Spleen (tissue), 11 donors: ENCODE measurements around the gene KLHDC8A. TPM values are rescaled to one million over a fixed set of nuclear protein-coding genes. Genes with fewer than 3 reads are reported as not detected.
"Not testable (repeated sequence)": the region's sequence is repeated elsewhere in the genome, so short reads cannot be mapped to it uniquely, and the experiment has no call there.

Experiments used
- DNase-seq: peaks from one replicate; pipeline ENCODE4 v3.0.0-alpha.2; 2020
- H3K27ac ChIP-seq, 8 donors: fragments of 200-600 bp; sonication (generic) in 7 of 8; 1 replicate in 4 of 8; 2 replicates in 4 of 8; pipeline versions ENCODE4 v1.5.0 to v1.8.0; 2016 to 2021; ENCODE audit warnings: inconsistent platforms in 4 of 8, mild to moderate bottlenecking in 4 of 8, moderate library complexity in 1 of 8
- H3K27me3 ChIP-seq, 7 donors: fragments of 200-600 bp; sonication (generic) in 6 of 7; replicated peaks in 1 of 7; 1 replicate in 4 of 7; 2 replicates in 3 of 7; pipeline versions ENCODE4 v1.5.0 to v1.8.0; 2016 to 2021; ENCODE audit warnings: inconsistent platforms in 3 of 7, mild to moderate bottlenecking in 1 of 7
- H3K36me3 ChIP-seq, 6 donors: fragments of 200-600 bp; sonication (generic) in 5 of 6; 1 replicate in 4 of 6; 2 replicates in 2 of 6; pipeline versions ENCODE4 v1.5.0 to v1.8.0; 2016 to 2021; ENCODE audit warnings: inconsistent platforms in 2 of 6
- H3K4me1 ChIP-seq, 6 donors: fragments of 200-600 bp; sonication (generic) in 5 of 6; 1 replicate in 3 of 6; 2 replicates in 3 of 6; pipeline versions ENCODE4 v1.5.0 to v1.8.0; 2016 to 2021; ENCODE audit warnings: inconsistent platforms in 3 of 6
- H3K4me3 ChIP-seq, 8 donors: fragments of 200-600 bp; sonication (generic) in 7 of 8; 1 replicate in 4 of 8; 2 replicates in 4 of 8; pipeline versions ENCODE4 v1.5.0 to v1.8.0; 2016 to 2021; ENCODE audit warnings: inconsistent platforms in 4 of 8, mild to moderate bottlenecking in 4 of 8, moderate library complexity in 2 of 8
- H3K9me3 ChIP-seq, 8 donors: fragments of 200-600 bp; sonication (generic) in 7 of 8; 1 replicate in 4 of 8; 2 replicates in 4 of 8; pipeline versions ENCODE4 v1.5.0 to v1.8.0; 2016 to 2021; ENCODE audit warnings: inconsistent platforms in 4 of 8
- POLR2A ChIP-seq, 3 donors: fragments of 450-650 bp; IDR thresholded peaks; one replicate each; pipeline ENCODE4 v1.5.1; 2017; ENCODE audit warnings: antibody characterized with exemption in 3 of 3, mild to moderate bottlenecking in 1 of 3
- POLR2AphosphoS5 ChIP-seq, 3 donors: sonication (generic); formaldehyde crosslinking; IDR thresholded peaks; one replicate each; pipeline ENCODE4 v1.5.1; 2017; ENCODE audit warnings: antibody characterized with exemption in 3 of 3
- WGBS, 5 donors: extraction: QIAGEN DNeasy Blood & Tissue Kit in 3 of 5; methylation state at CpG; one replicate each; pipeline versions ENCODE4 v1.1.5 to v1.1.7; 2013 to 2018; 5-methylcytosine and 5-hydroxymethylcytosine counted together
- intact Hi-C: fragments of 100-400 bp; cut with DNase I; formaldehyde crosslinking; loops from one replicate; pipeline ENCODE4 v1.15.0; 2023; ENCODE audit warnings: low total_unique reads
- polyA plus RNA-seq, 3 donors: library from polyadenylated mRNA; stranded (reverse); fragments of 200-250 nt; gene quantifications; one replicate each; pipeline ENCODE4 v1.2.1, GENCODE V29; 2013
- total RNA-seq, 7 donors: library from RNA; depleted of rRNA in 3 of 7; stranded (reverse); fragments of >200 nt in 3 of 7; fragmentation: NEBNext Ultra II Directional in 4 of 7; extraction: Animal tissue kit (Norgen Biotek cat#: 25700) in 4 of 7; gene quantifications; one replicate each; pipeline versions ENCODE4 v1.1.0 to v1.2.1, GENCODE V29; 2016 to 2021
- TF ChIP-seq, protein P1 (sequence below), 11 experiments: fragments of 200-600 bp in 7 of 11; fragments of 450-650 bp in 4 of 11; sonication (generic) in 4 of 11; IDR thresholded peaks in 8 of 11; conservative IDR thresholded peaks in 3 of 11; 1 replicate in 7 of 11; 2 replicates in 4 of 11; pipeline versions ENCODE4 v1.4.0 to v1.8.0; 2016 to 2021; ENCODE audit warnings: antibody characterized with exemption in 11 of 11, inconsistent platforms in 4 of 11, mild to moderate bottlenecking in 1 of 11
- donor health status: healthy with polysubstance abuse.
- donor health status: DM: no; HTN: no; CAD: no; lungs with moderate emphysema.
- donor health status: DM: no; HTN: no; CAD: no.
- donor health status: Bipolar disorder and iron deficiency.
- donor health status: healthy.
- donor health status: DM: no; HTN: no; CAD: no.
- donor health status: DM: yes; HTN: yes; CAD: no.

The KLHDC8A gene
- total and polyA plus RNA-seq, 10 donors: 0.17 to 2.8 (median 0.48) TPM; not detected in 3

DNA sequence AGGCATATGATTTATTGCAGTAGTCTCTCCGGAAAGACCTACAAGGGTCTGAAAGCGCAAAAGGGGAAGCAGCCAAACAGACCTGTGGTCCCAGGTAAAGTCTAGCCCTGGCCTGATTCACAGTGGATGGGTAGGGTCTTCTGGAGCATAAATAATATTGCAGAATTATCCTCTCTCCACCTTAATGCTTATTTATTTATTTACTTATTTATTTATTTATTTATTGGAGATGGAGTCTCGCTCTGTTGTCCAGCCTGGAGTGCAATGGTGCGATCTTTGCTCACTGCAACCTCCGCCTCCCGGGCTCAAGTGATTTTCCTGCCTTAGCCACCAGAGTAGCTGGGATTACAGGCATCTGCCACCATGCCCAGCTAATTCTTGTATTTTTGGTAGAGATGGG lies 11.8 kb upstream of the KLHDC8A start:
- Histone ChIP-seq H3K4me3 (no peak overlapping the region), H3K36me3 (no peaks in the 10 kb centered on the region), H3K27me3 (no peaks in the 10 kb centered on the region), H3K9me3 (no peaks in the 10 kb centered on the region), H3K27ac (no peak overlapping the region), H3K4me1 (peaks cover 0 to 8% (median 0%) of the 10 kb centered on the region in 6 donors)
- no peak for DNase-seq
- 92 to 96% (median 93%) methylated on average over 6 of the region's 6 CpGs for WGBS, 5 donors
- TF ChIP-seq, protein P1, sequence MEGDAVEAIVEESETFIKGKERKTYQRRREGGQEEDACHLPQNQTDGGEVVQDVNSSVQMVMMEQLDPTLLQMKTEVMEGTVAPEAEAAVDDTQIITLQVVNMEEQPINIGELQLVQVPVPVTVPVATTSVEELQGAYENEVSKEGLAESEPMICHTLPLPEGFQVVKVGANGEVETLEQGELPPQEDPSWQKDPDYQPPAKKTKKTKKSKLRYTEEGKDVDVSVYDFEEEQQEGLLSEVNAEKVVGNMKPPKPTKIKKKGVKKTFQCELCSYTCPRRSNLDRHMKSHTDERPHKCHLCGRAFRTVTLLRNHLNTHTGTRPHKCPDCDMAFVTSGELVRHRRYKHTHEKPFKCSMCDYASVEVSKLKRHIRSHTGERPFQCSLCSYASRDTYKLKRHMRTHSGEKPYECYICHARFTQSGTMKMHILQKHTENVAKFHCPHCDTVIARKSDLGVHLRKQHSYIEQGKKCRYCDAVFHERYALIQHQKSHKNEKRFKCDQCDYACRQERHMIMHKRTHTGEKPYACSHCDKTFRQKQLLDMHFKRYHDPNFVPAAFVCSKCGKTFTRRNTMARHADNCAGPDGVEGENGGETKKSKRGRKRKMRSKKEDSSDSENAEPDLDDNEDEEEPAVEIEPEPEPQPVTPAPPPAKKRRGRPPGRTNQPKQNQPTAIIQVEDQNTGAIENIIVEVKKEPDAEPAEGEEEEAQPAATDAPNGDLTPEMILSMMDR (IDR thresholded peaks at IDR 0.05 in 8 of 11, conservative IDR thresholded peaks at IDR 0.05 in 3 of 11): no peak
- TF ChIP-seq POLR2AphosphoS5 (IDR thresholded peaks at IDR 0.05) (no peak), POLR2A (IDR thresholded peaks at IDR 0.05) (no peak)
- intact Hi-C loops: no loop called here

DNA sequence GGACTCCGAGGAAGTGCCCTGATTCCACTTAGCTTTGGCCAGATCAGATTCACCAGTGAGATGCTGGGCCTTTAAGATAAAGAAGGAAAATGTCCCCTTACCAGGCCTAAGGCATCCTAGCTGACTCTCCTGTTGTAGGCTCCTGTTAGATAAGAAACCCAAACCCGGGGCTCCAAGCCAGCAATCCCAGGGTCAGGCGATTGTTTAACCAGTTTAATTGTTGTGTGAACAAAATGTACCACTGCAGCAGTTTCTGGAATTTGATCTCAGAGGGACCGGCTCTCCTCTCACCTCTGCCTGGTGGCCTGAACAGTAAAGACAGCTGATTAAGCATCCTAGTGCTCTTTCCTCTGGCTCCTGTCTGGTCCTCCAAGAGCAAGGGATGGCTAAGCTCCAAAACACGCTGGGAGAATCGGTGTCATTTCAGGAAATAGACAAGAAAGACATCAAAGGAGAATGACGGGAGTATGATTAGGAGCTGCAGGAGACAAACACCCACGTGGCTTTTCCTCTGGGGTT lies 9.3 kb upstream of the KLHDC8A start:
- no peak for TF ChIP-seq POLR2AphosphoS5 (IDR thresholded peaks at IDR 0.05)
- Histone ChIP-seq H3K36me3 (no peaks in the 10 kb centered on the region), H3K4me3 (no peak overlapping the region), H3K27me3 (no peaks in the 10 kb centered on the region), H3K9me3 (no peaks in the 10 kb centered on the region), H3K27ac (no peak overlapping the region), H3K4me1 (no peaks in the 10 kb centered on the region)
- intact Hi-C loops: no loop called here
- DNase-seq: no peak
- WGBS, 5 donors: 51 to 58% (median 51%) methylated on average over 8 of the region's 8 CpGs

DNA sequence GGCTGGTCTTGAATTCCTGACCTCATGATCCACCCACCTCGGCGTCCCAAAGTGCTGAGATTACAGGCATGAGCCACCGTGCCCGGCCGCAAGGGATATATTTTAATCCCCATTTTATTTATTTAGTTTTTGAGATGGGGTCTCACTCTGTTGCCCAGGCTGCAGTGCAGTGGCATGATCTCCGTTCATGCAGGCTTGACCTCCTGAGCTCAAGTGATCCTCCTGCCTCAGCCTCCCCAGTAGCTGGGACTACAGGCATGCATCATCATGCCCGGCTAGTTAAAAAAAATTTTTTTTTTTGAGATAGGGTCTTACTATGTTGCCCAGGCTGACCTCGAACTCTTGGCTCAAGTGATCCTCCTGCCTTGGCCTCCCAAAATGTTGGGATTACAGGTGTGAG lies 8.4 kb upstream of the KLHDC8A start:
- intact Hi-C loops: not testable (repeated sequence)
- WGBS, 5 donors: 85 to 89% (median 86%) methylated on average over 8 of the region's 8 CpGs

DNA sequence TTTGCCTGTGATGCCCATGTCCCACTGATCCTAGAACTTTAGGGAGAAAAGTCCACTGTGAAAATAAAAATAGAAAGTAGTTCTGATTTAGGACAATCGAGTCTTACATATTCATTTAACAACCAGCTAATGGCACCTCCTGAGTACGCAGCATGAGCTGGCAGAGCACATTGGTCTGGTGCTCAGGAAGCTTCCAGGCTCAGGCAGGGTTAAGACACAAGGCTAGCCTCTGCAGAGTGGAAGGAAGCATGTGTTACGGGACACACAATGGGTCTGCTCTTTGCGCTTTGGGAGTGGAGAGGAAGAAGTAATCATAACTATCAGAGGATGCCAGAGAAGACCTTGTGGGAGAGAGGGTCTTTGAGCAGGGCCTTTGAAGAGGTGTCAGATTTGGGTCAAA lies 4.2 kb upstream of the KLHDC8A start:
- TF ChIP-seq POLR2AphosphoS5 (IDR thresholded peaks at IDR 0.05): no peak
- no peak for TF ChIP-seq POLR2A (IDR thresholded peaks at IDR 0.05)
- TF ChIP-seq, protein P1 (IDR thresholded peaks at IDR 0.05 in 8 of 11, conservative IDR thresholded peaks at IDR 0.05 in 3 of 11): no peak
- no peak overlapping the region for H3K27ac ChIP-seq
- H3K9me3 ChIP-seq: no peaks in the 10 kb centered on the region
- intact Hi-C loops: no loop called here
- peaks cover 0 to 31% (median 0%) of the 10 kb centered on the region in 7 donors for H3K27me3 ChIP-seq
- WGBS, 5 donors: 66 to 83% (median 73%) methylated on average over 4 of the region's 4 CpGs
- H3K36me3 ChIP-seq: no peaks in the 10 kb centered on the region
- no peaks in the 10 kb centered on the region for H3K4me1 ChIP-seq
- H3K4me3 ChIP-seq: no peak overlapping the region
- no peak for DNase-seq

More for the DNA sequence above, 8.4 kb upstream of the KLHDC8A start:
- not testable (repeated sequence) for H3K4me3 ChIP-seq, H3K4me1 ChIP-seq, H3K36me3 ChIP-seq, H3K27ac ChIP-seq, DNase-seq, H3K27me3 ChIP-seq, H3K9me3 ChIP-seq

DNA sequence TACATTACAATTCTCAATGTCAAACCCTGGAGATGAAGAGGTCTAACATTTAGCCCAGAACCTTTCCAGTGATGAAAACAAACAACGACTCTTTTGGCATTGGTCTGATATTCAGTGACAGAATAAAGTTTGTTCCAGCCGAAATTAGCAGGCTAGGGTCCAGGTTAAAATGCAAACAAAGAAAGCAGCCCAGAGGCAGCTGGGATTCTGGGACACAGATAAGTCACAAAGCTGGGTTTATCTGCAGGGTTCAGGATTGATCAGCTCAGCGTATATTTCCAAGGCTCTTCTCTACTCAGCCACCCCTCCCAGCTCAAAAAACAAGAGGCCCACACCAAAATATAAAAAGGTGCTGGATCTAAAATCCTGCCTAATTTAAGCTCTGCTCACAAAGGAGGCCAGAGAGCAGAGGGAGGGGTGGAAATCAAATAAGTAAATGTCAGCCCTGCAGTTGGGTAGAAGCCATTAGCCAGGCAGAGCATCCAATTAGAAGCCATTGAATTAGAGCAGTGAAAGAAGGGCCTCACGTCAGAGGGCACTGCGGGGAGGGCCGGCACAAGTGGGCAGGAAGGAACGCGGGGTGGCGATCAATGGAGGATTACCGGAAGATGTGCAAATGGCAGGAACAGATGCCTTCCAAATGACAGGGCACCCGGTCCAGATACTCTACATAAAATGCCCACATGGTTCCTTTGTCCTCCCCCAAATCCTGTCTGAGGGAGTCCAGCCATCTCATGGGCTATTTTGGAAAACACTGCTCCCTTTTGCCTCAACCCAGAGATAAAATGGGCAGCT lies 3.2 kb upstream of the KLHDC8A start:
- WGBS, 5 donors: 62 to 68% (median 67%) methylated on average over 11 of the region's 11 CpGs
- H3K4me3 ChIP-seq: no peak overlapping the region
- no peaks in the 10 kb centered on the region for H3K4me1 ChIP-seq
- H3K27ac ChIP-seq: no peak overlapping the region
- no peak for TF ChIP-seq POLR2A (IDR thresholded peaks at IDR 0.05)
- TF ChIP-seq POLR2AphosphoS5 (IDR thresholded peaks at IDR 0.05): no peak
- TF ChIP-seq, protein P1 (IDR thresholded peaks at IDR 0.05 in 8 of 11, conservative IDR thresholded peaks at IDR 0.05 in 3 of 11): no peak
- H3K9me3 ChIP-seq: no peaks in the 10 kb centered on the region
- H3K27me3 ChIP-seq: peaks cover 0 to 31% (median 0%) of the 10 kb centered on the region in 7 donors
- intact Hi-C loops: no loop called here
- DNase-seq: no peak
- H3K36me3 ChIP-seq: no peaks in the 10 kb centered on the region
